HepG2 (cell line): ENCODE measurements around the gene PRKRIP1. TPM values are rescaled to one million over a fixed set of nuclear protein-coding genes. Genes with fewer than 3 reads are reported as not detected.

Experiments used
- ATAC-seq: fragments of 200-7000 bp; cut with Tn5 transposase; 3 replicates; pipeline ENCODE4 v1.9.1; 2020; ENCODE audit warnings: mild to moderate bottlenecking, moderate library complexity
- BruUV-seq: library from RNA; stranded (reverse); fragments of 400-500 nt; replicated peaks from 2 replicates; lab custom pipeline; 2021; lab: Mats Ljungman, UMichigan
- CTCF ChIA-PET: fragments of 300-600 bp; formaldehyde crosslinking; extraction: SDS; loops from one replicate; lab custom pipeline; 2021; ENCODE audit warnings: low total read pairs, inconsistent platforms, low intra/inter-chr PET ratio; lab: Yijun Ruan, JAX
- POLR2A ChIA-PET: fragments of 350-600 bp; sonication (Branson Sonifier 250); formaldehyde crosslinking; loops from one replicate; lab custom pipeline; 2020; ENCODE audit warnings: antibody characterized with exemption, inconsistent platforms; lab: Yijun Ruan, JAX
- DNase-seq: peaks from one replicate; pipeline ENCODE4 v3.0.0-alpha.2; 2015; ENCODE audit warnings: low spot score
- FAIRE-seq: peaks from 3 replicates; lab custom pipeline; 2011; peaks lifted over from hg19 to GRCh38; lab: Jason Lieb, UNC
- H2AFZ ChIP-seq: one replicate; pipeline ENCODE4 v1.6.1; 2011; ENCODE audit warnings: low read length, inconsistent platforms
- H3K27ac ChIP-seq: fragments of 300-600 bp; 3 replicates; pipeline ENCODE4 v1.8.0; 2011; ENCODE audit warnings: mixed run types, mild to moderate bottlenecking, mixed read lengths, low read length, inconsistent platforms; ENCODE audit not compliant: insufficient read depth; ENCODE audit errors: extremely low read length
- H3K27me3 ChIP-seq, 2 experiments: fragments of 200-600 bp in 1 of 2; 2 replicates in 1 of 2; 3 replicates in 1 of 2; pipeline versions ENCODE4 v1.6.0 to v1.8.0; 2011; ENCODE audit warnings: low read length in 2 of 2, mild to moderate bottlenecking in 2 of 2, moderate library complexity in 2 of 2, inconsistent platforms in 1 of 2; ENCODE audit not compliant: insufficient read depth in 2 of 2, control insufficient read depth in 1 of 2
- H3K36me3 ChIP-seq, 2 experiments: fragments of 200-600 bp in 1 of 2; replicated peaks in 1 of 2; 2 replicates in 1 of 2; 3 replicates in 1 of 2; pipeline versions ENCODE4 v1.5.1 to v1.8.0; 2011; ENCODE audit warnings: low read length in 2 of 2, inconsistent platforms in 1 of 2; ENCODE audit not compliant: insufficient read depth in 2 of 2, control insufficient read depth in 1 of 2
- H3K4me1 ChIP-seq: 2 replicates; pipeline ENCODE4 v1.5.1; 2012; ENCODE audit warnings: low read length, inconsistent platforms; ENCODE audit not compliant: insufficient read depth
- H3K4me2 ChIP-seq: 2 replicates; pipeline ENCODE4 v1.6.0; 2011; ENCODE audit warnings: low read depth, low read length, inconsistent platforms
- H3K4me3 ChIP-seq, 3 experiments: fragments of 200-600 bp in 1 of 3; sonication (generic), shearing (Covaris generic) in 1 of 3; replicated peaks in 1 of 3; 2 replicates each; pipeline ENCODE4 v1.5.1; 2011 to 2016; ENCODE audit warnings: low read length in 3 of 3, inconsistent platforms in 2 of 3, low read depth in 2 of 3, mild to moderate bottlenecking in 2 of 3, control low read depth in 1 of 3, mixed read lengths in 1 of 3; ENCODE audit not compliant: insufficient read depth in 1 of 3
- H3K79me2 ChIP-seq: one replicate; pipeline ENCODE4 v1.6.1; 2011; ENCODE audit warnings: low read length, inconsistent platforms; ENCODE audit not compliant: insufficient read depth
- H3K9ac ChIP-seq: 2 replicates; pipeline ENCODE4 v1.6.0; 2011; ENCODE audit warnings: mild to moderate bottlenecking, low read depth, low read length, inconsistent platforms; ENCODE audit not compliant: insufficient read depth
- H3K9me3 ChIP-seq: 2 replicates; pipeline ENCODE4 v1.5.1; 2012; ENCODE audit warnings: mild to moderate bottlenecking, low read length
- H4K20me1 ChIP-seq: 2 replicates; pipeline ENCODE4 v1.6.0; 2011; ENCODE audit warnings: inconsistent platforms, mild to moderate bottlenecking, low read length, moderate library complexity; ENCODE audit not compliant: insufficient read depth
- CTCF ChIP-seq: sonication (generic); formaldehyde crosslinking; IDR thresholded peaks from 2 replicates; pipeline ENCODE4 v1.5.0; 2020; ENCODE audit warnings: mild to moderate bottlenecking, missing genetic modification reagents, moderate library complexity
- HNRNPL ChIP-seq: fragments of 200-400 bp; formaldehyde crosslinking; IDR thresholded peaks from 2 replicates; pipeline ENCODE4 v1.6.1; 2017; ENCODE audit warnings: mild to moderate bottlenecking, low read depth, low read length
- STAG1 ChIP-seq: sonication (generic); formaldehyde crosslinking; IDR thresholded peaks from 2 replicates; pipeline ENCODE4 v1.4.0; 2020; ENCODE audit warnings: missing genetic modification reagents
- TCF12 ChIP-seq, 2 experiments: fragments of 450-650 bp in 1 of 2; sonication (generic) in 1 of 2; formaldehyde crosslinking in 1 of 2; IDR thresholded peaks; 2 replicates each; pipeline versions ENCODE4 v1.6.1 to v1.8.0; 2017 to 2022; ENCODE audit warnings: antibody characterized with exemption in 1 of 2, mild to moderate bottlenecking in 1 of 2, missing genetic modification reagents in 1 of 2, moderate library complexity in 1 of 2
- ZNF773 ChIP-seq: sonication (generic); formaldehyde crosslinking; IDR thresholded peaks from 2 replicates; pipeline ENCODE4 v1.4.0; 2020; ENCODE audit warnings: missing genetic modification reagents, borderline replicate concordance
- WGBS: methylation state at CpG from one replicate; pipeline ENCODE4 v1.1.6; 2017; ENCODE audit warnings: low lambda C conversion rate; 5-methylcytosine and 5-hydroxymethylcytosine counted together
- in situ Hi-C: cut with HindIII; loops from 2 replicates; pipeline ENCODE4 v1.10.0; 2017; ENCODE audit warnings: low pct_unique_long_range_greater_than_20kb; ENCODE audit not compliant: extremely low pct_ligation_motif_present
- intact Hi-C: fragments of 100-400 bp; cut with micrococcal nuclease; formaldehyde crosslinking; loops from one replicate; pipeline ENCODE4 v1.10.0; 2022; ENCODE audit not compliant: unreplicated experiment
- polyA plus RNA-seq, 8 experiments: library from polyadenylated mRNA; depleted of rRNA in 3 of 8; stranded (reverse) in 7 of 8; unstranded in 1 of 8; fragments of >200 nt; fragmentation: Illumina TruSeq in 4 of 8; extraction: Trizol in 4 of 8; gene quantifications; 2 replicates each; pipeline versions ENCODE4 v1.2.1 to v1.2.3, GENCODE V29; 2011 to 2016; ENCODE audit warnings: low read depth in 4 of 8, missing spikeins in 1 of 8, mixed read lengths in 1 of 8; ENCODE audit not compliant: insufficient read depth in 1 of 8
- total RNA-seq, 5 experiments: library from RNA; depleted of rRNA; stranded (reverse); fragments of >200 nt; fragmentation: Illumina TruSeq; extraction: Trizol; gene quantifications; 2 replicates each; pipeline ENCODE4 v1.2.3, GENCODE V29; 2016; ENCODE audit warnings: low read depth in 1 of 5
- TF ChIP-seq, protein P1 (sequence below), 2 experiments: sonication (generic) in 1 of 2; formaldehyde crosslinking in 1 of 2; IDR thresholded peaks; 2 replicates each; pipeline versions ENCODE4 v1.4.0 to v1.6.1; 2016 to 2020; ENCODE audit warnings: borderline replicate concordance in 1 of 2, low read depth in 1 of 2, mild to moderate bottlenecking in 1 of 2, missing genetic modification reagents in 1 of 2
- TF ChIP-seq, protein P2 (sequence below): sonication (generic); formaldehyde crosslinking; IDR thresholded peaks from 2 replicates; pipeline ENCODE4 v1.5.0; 2020; ENCODE audit warnings: missing genetic modification reagents

Gene PRKRIP1
- total and polyA plus RNA-seq, 2 of the 13 experiments (the other 11 are each of a cell fraction or from before 2014, with no cell fraction given), result 13.2 to 16.8 TPM

DNA sequence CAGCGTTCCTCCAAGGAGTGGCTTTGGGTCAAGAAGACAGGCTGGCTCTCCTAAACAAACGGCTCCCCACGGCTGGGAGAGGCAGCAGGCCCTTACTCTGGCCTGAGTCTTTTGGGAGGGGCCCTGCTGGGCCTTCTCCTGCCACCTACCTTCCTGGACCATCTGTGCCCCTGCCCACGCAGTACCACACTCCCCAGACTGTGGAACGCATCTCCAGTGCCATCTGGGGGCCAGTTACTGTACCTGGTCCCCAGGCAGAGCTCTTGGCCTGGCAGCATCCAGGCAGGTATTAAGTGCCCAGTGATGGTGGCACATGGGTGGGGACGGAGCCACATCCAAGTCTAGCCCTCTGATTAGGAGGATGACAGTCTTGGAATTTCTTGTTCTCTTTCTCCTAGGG is 54.1 kb downstream of the PRKRIP1 start:
- no peak overlapping the region for H3K27ac ChIP-seq
- H3K4me2 ChIP-seq, result no peak overlapping the region
- no TSS peak for BruUV-seq
- no peak overlapping the region for H3K9ac ChIP-seq
- no peaks in the 10 kb centered on the region for H4K20me1 ChIP-seq
- H3K27me3 ChIP-seq, result no peaks in the 10 kb centered on the region
- ATAC-seq (0 out of 3 replicates have a peak, but pooled peaks have one; percentile 15), DNase-seq (no peak)
- H3K79me2 ChIP-seq, result no peaks in the 10 kb centered on the region
- WGBS, result 87% methylated on average over 3 of the region's 6 CpGs
- no peak overlapping the region for H3K4me3 ChIP-seq
- no peaks in the 10 kb centered on the region for H3K36me3 ChIP-seq
- ChIA-PET POLR2A (no interaction called here), CTCF (interaction anchor here (0.9 kb wide), 1 partner anchor 46 kb away, joined by 4 read pairs; no protein-coding TSS in a partner anchor)
- H3K9me3 ChIP-seq, result no peaks in the 10 kb centered on the region
- H2AFZ ChIP-seq, result no peak overlapping the region
- in situ Hi-C loops, result no loop called here
- TF ChIP-seq, protein P1, sequence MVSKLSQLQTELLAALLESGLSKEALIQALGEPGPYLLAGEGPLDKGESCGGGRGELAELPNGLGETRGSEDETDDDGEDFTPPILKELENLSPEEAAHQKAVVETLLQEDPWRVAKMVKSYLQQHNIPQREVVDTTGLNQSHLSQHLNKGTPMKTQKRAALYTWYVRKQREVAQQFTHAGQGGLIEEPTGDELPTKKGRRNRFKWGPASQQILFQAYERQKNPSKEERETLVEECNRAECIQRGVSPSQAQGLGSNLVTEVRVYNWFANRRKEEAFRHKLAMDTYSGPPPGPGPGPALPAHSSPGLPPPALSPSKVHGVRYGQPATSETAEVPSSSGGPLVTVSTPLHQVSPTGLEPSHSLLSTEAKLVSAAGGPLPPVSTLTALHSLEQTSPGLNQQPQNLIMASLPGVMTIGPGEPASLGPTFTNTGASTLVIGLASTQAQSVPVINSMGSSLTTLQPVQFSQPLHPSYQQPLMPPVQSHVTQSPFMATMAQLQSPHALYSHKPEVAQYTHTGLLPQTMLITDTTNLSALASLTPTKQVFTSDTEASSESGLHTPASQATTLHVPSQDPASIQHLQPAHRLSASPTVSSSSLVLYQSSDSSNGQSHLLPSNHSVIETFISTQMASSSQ (IDR thresholded peaks at IDR 0.05; ENCODE audit: low read depth), result no peak
- TF ChIP-seq, protein P1 (CRISPR knock-in tag; IDR thresholded peaks at IDR 0.05; ENCODE audit: borderline replicate concordance), result no peak
- TF ChIP-seq STAG1 (CRISPR knock-in tag), result peak; percentile 24; the same call in 1 of the 2 replicates
- TF ChIP-seq CTCF, result peak; percentile 41
- TF ChIP-seq, protein P2, sequence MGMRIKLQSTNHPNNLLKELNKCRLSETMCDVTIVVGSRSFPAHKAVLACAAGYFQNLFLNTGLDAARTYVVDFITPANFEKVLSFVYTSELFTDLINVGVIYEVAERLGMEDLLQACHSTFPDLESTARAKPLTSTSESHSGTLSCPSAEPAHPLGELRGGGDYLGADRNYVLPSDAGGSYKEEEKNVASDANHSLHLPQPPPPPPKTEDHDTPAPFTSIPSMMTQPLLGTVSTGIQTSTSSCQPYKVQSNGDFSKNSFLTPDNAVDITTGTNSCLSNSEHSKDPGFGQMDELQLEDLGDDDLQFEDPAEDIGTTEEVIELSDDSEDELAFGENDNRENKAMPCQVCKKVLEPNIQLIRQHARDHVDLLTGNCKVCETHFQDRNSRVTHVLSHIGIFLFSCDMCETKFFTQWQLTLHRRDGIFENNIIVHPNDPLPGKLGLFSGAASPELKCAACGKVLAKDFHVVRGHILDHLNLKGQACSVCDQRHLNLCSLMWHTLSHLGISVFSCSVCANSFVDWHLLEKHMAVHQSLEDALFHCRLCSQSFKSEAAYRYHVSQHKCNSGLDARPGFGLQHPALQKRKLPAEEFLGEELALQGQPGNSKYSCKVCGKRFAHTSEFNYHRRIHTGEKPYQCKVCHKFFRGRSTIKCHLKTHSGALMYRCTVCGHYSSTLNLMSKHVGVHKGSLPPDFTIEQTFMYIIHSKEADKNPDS, result no peak
- 0 out of 2 replicates have a peak, but pooled peaks have one; percentile 66 for TF ChIP-seq HNRNPL
- TF ChIP-seq TCF12 (IDR thresholded peaks at IDR 0.05), result no peak
- no peak for TF ChIP-seq TCF12 (CRISPR knock-in tag; IDR thresholded peaks at IDR 0.05)
- no peak for TF ChIP-seq ZNF773 (CRISPR knock-in tag)
- TF ChIP-seq, all 625 proteins: peak for 3
- intact Hi-C loops, result no loop called here
- H3K4me1 ChIP-seq, result peaks cover 16% of the 10 kb centered on the region
- FAIRE-seq, result no peak
